AG04450 (cell line): ENCODE measurements around the gene WWP2. TPM values are rescaled to one million over a fixed set of nuclear protein-coding genes. Genes with fewer than 3 reads are reported as not detected.
"Not testable (repeated sequence)": the region's sequence is repeated elsewhere in the genome, so short reads cannot be mapped to it uniquely, and the experiment has no call there.

Source experiments
- CTCF ChIA-PET: fragments of 300-600, 350-600 bp; formaldehyde crosslinking; extraction: SDS; loops from one replicate; lab custom pipeline; 2022; ENCODE audit warnings: antibody characterized with exemption, inconsistent platforms; lab: Charles Lee
- POLR2A ChIA-PET: fragments of 350-600 bp; formaldehyde crosslinking; extraction: SDS; loops from one replicate; lab custom pipeline; 2021; ENCODE audit warnings: antibody characterized with exemption, inconsistent platforms; lab: Yijun Ruan, JAX
- DNase-seq: peaks from one replicate; pipeline ENCODE4 v3.0.0-alpha.2; 2011; ENCODE audit warnings: low read depth, low spot score
- H3K27ac ChIP-seq: one replicate; pipeline ENCODE4 v1.5.1; 2012; ENCODE audit warnings: low read depth, low read length, control low read depth
- H3K27me3 ChIP-seq: one replicate; pipeline ENCODE4 v1.6.0; 2012; ENCODE audit warnings: low read length; ENCODE audit not compliant: control insufficient read depth, insufficient read depth
- H3K4me3 ChIP-seq: 2 replicates; pipeline ENCODE4 v1.5.1; 2011; ENCODE audit warnings: mild to moderate bottlenecking, low read depth, low read length, control low read depth
- H3K9me3 ChIP-seq: 2 replicates; pipeline ENCODE4 v1.5.1; 2012; ENCODE audit warnings: low read length; ENCODE audit not compliant: control insufficient read depth, insufficient read depth
- CTCF ChIP-seq: IDR thresholded peaks from 2 replicates; pipeline ENCODE4 v1.5.1; 2011; ENCODE audit warnings: low read depth, low read length, control low read depth, inconsistent platforms
- polyA plus RNA-seq: library from polyadenylated mRNA; depleted of rRNA; stranded (reverse); fragments of >200 nt; gene quantifications from 2 replicates; pipeline ENCODE4 v1.2.3, GENCODE V29; 2011

WWP2 gene
- polyA plus RNA-seq, 1 experiment = 13.4 TPM

GRCh38 chr16:69852815-69853214, 90.7 kb downstream of the WWP2 start:
- DNase-seq = no peak
- no peak for TF ChIP-seq CTCF
- no peak overlapping the region for H3K4me3 ChIP-seq
- ChIA-PET CTCF (no interaction called here), POLR2A (no interaction called here)
- no peaks in the 10 kb centered on the region for H3K9me3 ChIP-seq
- no peak overlapping the region for H3K27ac ChIP-seq
- H3K27me3 ChIP-seq = no peaks in the 10 kb centered on the region

- Histone ChIP-seq H3K9me3 (no peaks in the 10 kb centered on the region), H3K27ac (no peak overlapping the region), H3K4me3 (no peak overlapping the region), H3K27me3 (no peaks in the 10 kb centered on the region)
- no peak for DNase-seq
- TF ChIP-seq CTCF = no peak
- ChIA-PET CTCF (no interaction called here), POLR2A (no interaction called here)
Measured at GRCh38 chr16:69853481-69853880, 91.3 kb downstream of the WWP2 start.

GRCh38 chr16:69854776-69855175, 92.6 kb downstream of the WWP2 start:
- CTCF ChIA-PET, DNase-seq, H3K9me3 ChIP-seq, H3K27ac ChIP-seq, H3K27me3 ChIP-seq, POLR2A ChIA-PET, H3K4me3 ChIP-seq: not testable (repeated sequence)

- ChIA-PET POLR2A (no interaction called here), CTCF (interaction anchor here (1.4 kb wide), 1 partner anchor 57 kb away, joined by 5 read pairs; no protein-coding TSS in a partner anchor)
- no peaks in the 10 kb centered on the region for H3K9me3 ChIP-seq
- DNase-seq = no peak
- no peaks in the 10 kb centered on the region for H3K27me3 ChIP-seq
- no peak overlapping the region for H3K27ac ChIP-seq
- TF ChIP-seq CTCF = no peak
- no peak overlapping the region for H3K4me3 ChIP-seq
Measured at GRCh38 chr16:69855592-69855991, 93.5 kb downstream of the WWP2 start.

GRCh38 chr16:69858191-69859104, 96.3 kb downstream of the WWP2 start:
- no peak for TF ChIP-seq CTCF
- Histone ChIP-seq H3K27me3 (no peaks in the 10 kb centered on the region), H3K9me3 (no peaks in the 10 kb centered on the region), H3K27ac (no peak overlapping the region), H3K4me3 (no peak overlapping the region)
- DNase-seq = no peak
- POLR2A ChIA-PET = no interaction called here
- CTCF ChIA-PET = interaction anchor here (0.7 to 2.2 kb wide), 2 partner anchors 36 to 43 kb away, joined by 3 to 4 read pairs; no protein-coding TSS in a partner anchor
